ENCODE results near the gene ARHGAP31.

ARHGAP31 gene

GRCh38 chr3:119463171-119464169 is 169.3 kb downstream of the ARHGAP31 start, which contains the start of gene TMEM39A:
Gene TMEM39A (minus strand): TSS chr3:119463615. CDS start chr3:119462074, 1,541 bp downstream.
- peaks cover 25% of the 10 kb centered on the region for H3K36me3 ChIP-seq (replicated peaks)
- peak within 1 kb of the TSS; percentile 97 for H3K4me3 ChIP-seq (ENCODE audit: low read depth, low read length)
- in situ Hi-C loops (cut with HindIII; ENCODE audit: low pct_ligation_motif_present, low sequenced_read_pairs): no loop called here
- H3K27ac ChIP-seq: peak within 1 kb of the TSS; percentile 95
- H3K27me3 ChIP-seq (replicated peaks): no peaks in the 10 kb centered on the region
- peak; percentile 98 for DNase-seq
- peak; percentile 14 for TF ChIP-seq CTCF (IDR thresholded peaks at IDR 0.05; ENCODE audit: low read depth, low read length, missing control alignments)

GRCh38 chr3:119468041-119468440 is 173.9 kb downstream of the ARHGAP31 start:
- Histone ChIP-seq H3K27me3 (replicated peaks) (no peaks in the 10 kb centered on the region), H3K27ac (no peak overlapping the region), H3K4me3 (ENCODE audit: low read depth, low read length) (peak overlapping the region; percentile 87), H3K36me3 (replicated peaks) (peaks cover 2% of the 10 kb centered on the region)
- no peak for DNase-seq
- in situ Hi-C loops (cut with HindIII; ENCODE audit: low pct_ligation_motif_present, low sequenced_read_pairs): no loop called here
- TF ChIP-seq CTCF (IDR thresholded peaks at IDR 0.05; ENCODE audit: low read depth, low read length, missing control alignments): no peak

DNA sequence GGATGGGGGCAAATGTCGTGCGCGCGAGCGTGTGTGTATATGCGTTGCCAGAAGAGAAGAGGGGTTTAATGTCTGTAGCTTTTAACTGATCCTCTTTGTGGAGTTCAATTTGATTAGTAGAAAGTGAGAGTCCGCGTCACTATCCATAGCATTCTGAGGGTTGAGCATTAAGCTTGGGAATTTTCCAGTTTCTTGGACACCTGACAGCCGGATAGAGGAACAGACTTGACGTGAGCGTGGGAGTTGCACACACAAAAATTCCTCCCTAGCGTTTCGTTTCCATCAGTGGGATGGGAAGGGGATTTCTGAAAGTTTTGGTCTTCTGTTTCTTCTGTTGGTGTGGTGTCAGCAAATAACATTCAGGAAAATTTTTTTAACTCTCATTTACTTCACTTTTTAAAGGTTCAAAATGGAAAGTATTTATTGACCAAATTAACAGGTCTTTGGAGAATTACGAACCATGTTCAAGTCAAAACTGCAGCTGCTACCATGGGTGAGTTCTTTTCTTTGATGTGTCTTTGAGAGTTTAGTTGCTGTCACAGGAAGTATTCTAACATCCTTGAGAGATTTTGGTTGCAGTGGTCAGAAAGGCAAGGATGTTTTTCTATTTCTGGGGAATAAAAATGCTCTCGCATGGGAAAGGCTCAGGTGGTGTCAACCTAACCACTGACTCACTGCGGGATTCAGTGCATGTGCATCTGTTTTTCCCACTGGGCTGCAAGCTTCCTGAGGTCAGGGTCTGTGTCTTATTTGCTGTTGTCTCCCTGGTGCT is 175.4 kb downstream of the ARHGAP31 start:
- Histone ChIP-seq H3K36me3 (replicated peaks) (peaks cover 2% of the 10 kb centered on the region), H3K27ac (peak overlapping the region; percentile 46), H3K4me3 (ENCODE audit: low read depth, low read length) (peak overlapping the region; percentile 87), H3K27me3 (replicated peaks) (no peaks in the 10 kb centered on the region)
- no peak for TF ChIP-seq CTCF (IDR thresholded peaks at IDR 0.05; ENCODE audit: low read depth, low read length, missing control alignments)
- DNase-seq: peak; percentile 4
- in situ Hi-C loops (cut with HindIII; ENCODE audit: low pct_ligation_motif_present, low sequenced_read_pairs): no loop called here

All from brain microvascular endothelial cell (primary cell).